ENCODE results near the gene IWS1. TPM values are rescaled to one million over a fixed set of nuclear protein-coding genes. Genes with fewer than 3 reads are reported as not detected.
"Not testable (repeated sequence)": the region's sequence is repeated elsewhere in the genome, so short reads cannot be mapped to it uniquely, and the experiment has no call there.

The IWS1 gene
- total RNA-seq, 1 donor from 2014 or later: 39.3 TPM

DNA sequence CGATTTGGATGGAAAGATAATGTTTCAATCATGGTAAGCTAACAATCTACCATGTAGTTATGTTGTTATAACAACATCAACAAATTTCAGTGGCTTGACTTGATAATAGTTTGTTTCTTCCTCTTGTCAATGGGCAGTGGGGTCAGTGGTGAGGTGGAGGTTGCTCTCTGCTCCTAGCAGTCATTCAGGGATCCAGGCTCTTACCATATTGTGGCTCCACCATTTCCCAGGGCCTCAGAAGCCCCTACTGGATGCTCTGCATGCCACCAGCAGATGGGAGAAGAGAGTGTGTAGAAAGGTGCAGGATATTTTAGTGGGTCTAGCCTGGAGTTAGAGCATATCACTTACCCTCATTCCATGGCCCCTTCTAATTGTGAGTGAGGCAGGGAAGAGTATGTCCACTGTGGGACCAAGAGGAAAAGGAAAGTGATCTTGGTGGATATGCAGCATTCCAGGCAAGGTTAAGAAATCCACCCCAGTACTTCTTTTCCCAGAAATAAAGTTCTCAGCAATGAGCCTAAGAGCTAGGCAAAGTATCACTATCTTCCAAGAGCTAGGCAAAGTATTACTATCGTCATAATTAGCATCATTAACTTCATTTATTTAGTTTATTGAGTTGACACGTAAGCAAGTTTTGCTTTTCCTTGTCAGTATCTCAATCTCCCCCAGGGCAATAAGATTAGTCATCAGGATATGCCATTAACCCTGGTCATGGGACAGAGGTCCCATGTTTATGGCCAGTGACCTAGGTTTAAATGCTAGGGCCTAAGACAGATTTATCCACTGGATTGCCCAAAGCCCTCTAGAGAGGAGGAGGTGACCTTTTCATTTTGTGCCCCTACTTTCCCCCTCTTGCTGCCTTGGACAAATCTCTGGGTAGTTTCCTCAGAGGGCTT, 4.2 kb upstream of the IWS1 start:
- no peak overlapping the region for H3K4me3 ChIP-seq
- TF ChIP-seq, protein P1, sequence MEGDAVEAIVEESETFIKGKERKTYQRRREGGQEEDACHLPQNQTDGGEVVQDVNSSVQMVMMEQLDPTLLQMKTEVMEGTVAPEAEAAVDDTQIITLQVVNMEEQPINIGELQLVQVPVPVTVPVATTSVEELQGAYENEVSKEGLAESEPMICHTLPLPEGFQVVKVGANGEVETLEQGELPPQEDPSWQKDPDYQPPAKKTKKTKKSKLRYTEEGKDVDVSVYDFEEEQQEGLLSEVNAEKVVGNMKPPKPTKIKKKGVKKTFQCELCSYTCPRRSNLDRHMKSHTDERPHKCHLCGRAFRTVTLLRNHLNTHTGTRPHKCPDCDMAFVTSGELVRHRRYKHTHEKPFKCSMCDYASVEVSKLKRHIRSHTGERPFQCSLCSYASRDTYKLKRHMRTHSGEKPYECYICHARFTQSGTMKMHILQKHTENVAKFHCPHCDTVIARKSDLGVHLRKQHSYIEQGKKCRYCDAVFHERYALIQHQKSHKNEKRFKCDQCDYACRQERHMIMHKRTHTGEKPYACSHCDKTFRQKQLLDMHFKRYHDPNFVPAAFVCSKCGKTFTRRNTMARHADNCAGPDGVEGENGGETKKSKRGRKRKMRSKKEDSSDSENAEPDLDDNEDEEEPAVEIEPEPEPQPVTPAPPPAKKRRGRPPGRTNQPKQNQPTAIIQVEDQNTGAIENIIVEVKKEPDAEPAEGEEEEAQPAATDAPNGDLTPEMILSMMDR (IDR thresholded peaks at IDR 0.05): no peak
- intact Hi-C loops (cut with DNase I): no loop called here
- H3K4me1 ChIP-seq: no peaks in the 10 kb centered on the region
- no peaks in the 10 kb centered on the region for H3K27me3 ChIP-seq
- H3K9me3 ChIP-seq: no peaks in the 10 kb centered on the region
- H3K27ac ChIP-seq: no peak overlapping the region
- no peaks in the 10 kb centered on the region for H3K36me3 ChIP-seq
- DNase-seq (no peak), ATAC-seq (no peak)

- H3K27ac ChIP-seq; H3K27me3 ChIP-seq; H3K36me3 ChIP-seq; ATAC-seq; intact Hi-C loops (cut with DNase I); DNase-seq; H3K4me1 ChIP-seq; H3K9me3 ChIP-seq; H3K4me3 ChIP-seq: not testable (repeated sequence)
Measured at GRCh38 chr2:127529416-127529815, 3.1 kb upstream of the IWS1 start.

DNA sequence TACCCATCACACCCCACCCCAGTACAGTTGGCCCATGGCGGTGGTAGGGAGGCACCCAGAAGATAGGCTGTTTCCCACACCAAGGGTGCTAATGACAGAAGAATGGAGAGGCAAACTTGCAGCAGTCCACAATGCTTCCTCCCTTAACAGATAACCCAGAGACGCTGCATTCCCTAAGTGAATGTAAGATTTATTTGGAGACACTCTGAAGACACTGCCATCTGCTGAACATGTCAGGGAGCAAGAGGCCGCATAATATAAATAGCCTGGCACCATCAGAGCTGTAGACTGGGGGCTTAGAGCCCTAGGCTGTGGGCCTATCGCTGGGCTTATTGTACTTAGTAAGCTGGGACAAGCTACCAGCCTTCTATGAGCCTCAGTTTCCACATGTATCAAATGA, 2.2 kb upstream of the IWS1 start:
- H3K9me3 ChIP-seq: no peaks in the 10 kb centered on the region
- no peak overlapping the region for H3K4me3 ChIP-seq
- H3K27me3 ChIP-seq: no peaks in the 10 kb centered on the region
- H3K36me3 ChIP-seq: no peaks in the 10 kb centered on the region
- H3K27ac ChIP-seq: no peak overlapping the region
- TF ChIP-seq, protein P1 (IDR thresholded peaks at IDR 0.05): no peak
- intact Hi-C loops (cut with DNase I): no loop called here
- DNase-seq (no peak), ATAC-seq (no peak)
- H3K4me1 ChIP-seq: peaks cover 14% of the 10 kb centered on the region

DNA sequence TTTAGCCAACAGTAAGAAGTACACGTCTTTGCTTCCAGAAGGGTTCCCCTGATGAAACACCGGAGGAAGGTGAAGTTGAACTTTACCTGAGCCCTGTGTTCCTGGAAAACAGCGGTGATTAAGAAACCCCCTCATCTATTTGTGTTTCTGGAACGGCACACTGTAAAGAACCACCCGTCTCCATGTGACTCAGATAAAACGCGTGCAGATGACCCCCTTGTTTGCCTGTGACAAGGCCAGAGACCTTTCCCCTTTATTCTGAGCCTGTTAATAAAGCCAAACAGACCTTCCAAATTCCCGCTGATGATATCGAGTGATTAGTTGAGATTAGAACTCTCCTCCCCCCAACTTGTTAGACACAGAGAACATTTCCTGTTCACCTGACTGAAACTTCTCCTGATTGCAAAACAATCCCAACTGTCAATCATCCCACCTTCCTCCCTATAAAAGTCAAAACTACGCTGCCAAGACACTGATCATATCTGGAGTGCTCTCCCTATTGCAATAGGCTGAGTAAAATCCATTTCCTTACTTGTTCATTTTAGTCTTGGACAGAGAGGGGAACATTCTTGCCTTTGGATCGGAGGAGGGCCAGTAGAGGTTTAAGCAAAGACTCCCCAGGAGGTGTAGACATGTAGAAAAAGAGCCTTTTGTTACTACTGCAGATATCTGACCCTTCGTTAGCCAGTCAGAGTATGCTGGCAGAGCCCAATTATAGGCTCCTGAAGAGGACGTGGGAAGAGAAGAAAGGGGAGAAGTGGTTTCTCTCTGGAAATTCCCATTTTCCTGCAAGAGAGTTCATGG, 914 bp upstream of the IWS1 start:
- Histone ChIP-seq H3K4me3 (peak overlapping the region; percentile 96), H3K27ac (peak overlapping the region; percentile 97), H3K27me3 (no peaks in the 10 kb centered on the region), H3K36me3 (peaks cover 10% of the 10 kb centered on the region), H3K4me1 (peaks cover 15% of the 10 kb centered on the region), H3K9me3 (no peaks in the 10 kb centered on the region)
- DNase-seq (no peak), ATAC-seq (peak; percentile 6)
- intact Hi-C loops (cut with DNase I): no loop called here
- TF ChIP-seq, protein P1 (IDR thresholded peaks at IDR 0.05): no peak

GRCh38 chr2:127525691-127526131, 578 bp downstream of the IWS1 start:
- Histone ChIP-seq H3K9me3 (no peaks in the 10 kb centered on the region), H3K4me3 (peak overlapping the region; percentile 96), H3K4me1 (peaks cover 15% of the 10 kb centered on the region), H3K27me3 (no peaks in the 10 kb centered on the region), H3K27ac (peak overlapping the region; percentile 97), H3K36me3 (peaks cover 23% of the 10 kb centered on the region)
- intact Hi-C loops (cut with DNase I): no loop called here
- no peak for DNase-seq
- peak; percentile 4 for ATAC-seq
- TF ChIP-seq, protein P1 (IDR thresholded peaks at IDR 0.05): no peak

- H3K36me3 ChIP-seq: peaks cover 36% of the 10 kb centered on the region
- intact Hi-C loops (cut with DNase I); DNase-seq; H3K9me3 ChIP-seq; H3K27ac ChIP-seq; ATAC-seq; H3K4me3 ChIP-seq; H3K27me3 ChIP-seq: not testable (repeated sequence)
- H3K4me1 ChIP-seq: peaks cover 15% of the 10 kb centered on the region
Measured at GRCh38 chr2:127524198-127524834, 2.0 kb downstream of the IWS1 start.

Data from upper lobe of right lung (tissue), 1 donor.